Ovary (tissue), 3 donors: Measurements from ENCODE around the gene AQP4.

ENCODE experiments used
- CTCF ChIP-seq, 3 donors: fragments of 450-650 bp in 2 of 3; fragments of 200-600 bp in 1 of 3; IDR thresholded peaks; one replicate each; pipeline versions ENCODE4 v1.5.1 to v1.8.0; 2016 to 2022; ENCODE audit warnings: antibody characterized with exemption in 3 of 3, mild to moderate bottlenecking in 1 of 3
- EP300 ChIP-seq: sonication (generic); formaldehyde crosslinking; IDR thresholded peaks from one replicate; pipeline ENCODE4 v1.6.1; 2017; ENCODE audit warnings: antibody characterized with exemption
- POLR2A ChIP-seq: fragments of 450-650 bp; IDR thresholded peaks from one replicate; pipeline ENCODE4 v1.6.1; 2017; ENCODE audit warnings: antibody characterized with exemption, mild to moderate bottlenecking, moderate library complexity
- donor health status: DM: no; HTN: no; CAD: no.

- no peak for TF ChIP-seq POLR2A
- no peak for TF ChIP-seq CTCF (IDR thresholded peaks at IDR 0.05)
- TF ChIP-seq EP300: no peak
These were observed 849 bp downstream of the AQP4 start for GRCh38 chr18:26864658-26865057.
